Breast epithelium (tissue), 4 donors: ENCODE measurements around the gene CLPX. TPM values are rescaled to one million over a fixed set of nuclear protein-coding genes. Genes with fewer than 3 reads are reported as not detected.
"Not testable (repeated sequence)": the region's sequence is repeated elsewhere in the genome, so short reads cannot be mapped to it uniquely, and the experiment has no call there.

Experiments used
- DNase-seq, 2 donors: peaks; one replicate each; pipeline ENCODE4 v3.0.0-alpha.2; 2019; ENCODE audit warnings: low spot score in 2 of 2
- H3K27ac ChIP-seq, 2 donors: fragments of 200-600 bp; sonication (generic) in 1 of 2; one replicate each; pipeline ENCODE4 v1.5.1; 2016 to 2019; ENCODE audit warnings: mild to moderate bottlenecking in 1 of 2
- H3K27me3 ChIP-seq, 2 donors: fragments of 200-600 bp; sonication (generic) in 1 of 2; one replicate each; pipeline versions ENCODE4 v1.5.1 to v1.6.0; 2017 to 2019; ENCODE audit warnings: control low read depth in 1 of 2, mild to moderate bottlenecking in 1 of 2
- H3K36me3 ChIP-seq: fragments of 200-600 bp; one replicate; pipeline ENCODE4 v1.5.1; 2019
- H3K4me1 ChIP-seq, 2 donors: fragments of 200-600 bp; sonication (generic); one replicate each; pipeline ENCODE4 v1.5.1; 2016 to 2019; ENCODE audit warnings: control low read depth in 1 of 2
- H3K4me3 ChIP-seq, 3 donors: fragments of 200-600 bp; sonication (generic); 1 replicate in 2 of 3; 2 replicates in 1 of 3; pipeline ENCODE4 v1.5.1; 2016 to 2019; ENCODE audit warnings: mild to moderate bottlenecking in 3 of 3, moderate library complexity in 2 of 3
- H3K9me3 ChIP-seq, 2 donors: fragments of 200-600 bp; sonication (generic) in 1 of 2; one replicate each; pipeline ENCODE4 v1.5.1; 2016 to 2019; ENCODE audit warnings: control low read depth in 1 of 2
- POLR2A ChIP-seq: fragments of 450-650 bp; IDR thresholded peaks from one replicate; pipeline ENCODE4 v1.6.1; 2016; ENCODE audit warnings: antibody characterized with exemption, mild to moderate bottlenecking, moderate library complexity
- POLR2AphosphoS5 ChIP-seq, 3 donors: sonication (generic); formaldehyde crosslinking; IDR thresholded peaks; one replicate each; pipeline ENCODE4 v1.6.1; 2017; ENCODE audit warnings: antibody characterized with exemption in 3 of 3
- intact Hi-C: fragments of 100-400 bp; cut with DNase I; formaldehyde crosslinking; loops from one replicate; pipeline ENCODE4 v1.15.1; 2023; ENCODE audit warnings: low total_unique reads
- total RNA-seq, 3 donors: library from RNA; depleted of rRNA; stranded (reverse); fragments of >200 nt; gene quantifications; one replicate each; pipeline ENCODE4 v1.1.0, GENCODE V29; 2016
- TF ChIP-seq, protein P1 (sequence below), 3 donors: fragments of 450-650 bp; IDR thresholded peaks; one replicate each; pipeline ENCODE4 v1.5.1; 2016 to 2017; ENCODE audit warnings: antibody characterized with exemption in 3 of 3, mild to moderate bottlenecking in 3 of 3, moderate library complexity in 3 of 3

CLPX gene
- total RNA-seq, 3 donors from 2014 or later = 47.5 to 71.9 (median 51.8) TPM

DNA sequence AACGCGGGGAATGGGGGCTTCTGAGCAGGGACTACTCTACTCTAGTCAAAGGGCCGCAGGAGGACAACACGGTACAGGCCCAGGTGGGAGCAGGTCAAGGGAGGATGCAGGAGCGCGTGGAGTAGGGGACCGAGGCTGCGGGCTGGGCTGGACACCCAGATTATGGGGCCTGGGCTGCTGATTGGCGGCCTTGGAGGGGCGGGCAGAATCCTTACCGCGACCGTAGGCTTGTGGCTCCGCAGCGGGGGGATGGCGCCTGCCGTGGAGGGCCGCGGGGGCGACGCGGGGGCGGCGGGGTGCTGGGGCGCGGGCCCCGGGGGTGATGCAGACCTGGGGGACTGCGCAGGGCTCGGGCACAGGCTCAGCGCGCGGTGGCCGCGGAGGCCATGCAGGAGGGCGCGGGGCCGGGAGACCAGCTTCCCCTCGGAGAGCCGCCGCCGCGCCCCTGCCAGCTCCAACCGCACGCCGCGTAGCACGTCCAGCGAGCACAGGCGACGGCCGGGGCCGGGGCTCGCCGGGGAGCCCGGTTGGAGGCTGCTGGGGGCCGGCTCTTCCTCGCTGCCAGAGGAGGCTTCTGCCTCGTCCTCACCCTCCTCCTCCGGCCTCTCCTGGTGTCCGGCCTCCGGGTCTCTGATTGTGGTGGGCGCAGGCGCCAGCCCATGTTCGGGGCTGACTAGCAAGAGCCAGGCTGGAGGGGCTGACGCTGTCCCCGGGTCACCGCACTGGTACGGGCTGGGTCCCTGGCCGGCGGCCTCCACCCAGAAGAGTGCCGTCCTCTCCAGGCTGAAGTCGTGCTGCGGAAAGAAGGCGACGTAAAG lies 83.0 kb downstream of the CLPX start:
- no peak for DNase-seq

DNA sequence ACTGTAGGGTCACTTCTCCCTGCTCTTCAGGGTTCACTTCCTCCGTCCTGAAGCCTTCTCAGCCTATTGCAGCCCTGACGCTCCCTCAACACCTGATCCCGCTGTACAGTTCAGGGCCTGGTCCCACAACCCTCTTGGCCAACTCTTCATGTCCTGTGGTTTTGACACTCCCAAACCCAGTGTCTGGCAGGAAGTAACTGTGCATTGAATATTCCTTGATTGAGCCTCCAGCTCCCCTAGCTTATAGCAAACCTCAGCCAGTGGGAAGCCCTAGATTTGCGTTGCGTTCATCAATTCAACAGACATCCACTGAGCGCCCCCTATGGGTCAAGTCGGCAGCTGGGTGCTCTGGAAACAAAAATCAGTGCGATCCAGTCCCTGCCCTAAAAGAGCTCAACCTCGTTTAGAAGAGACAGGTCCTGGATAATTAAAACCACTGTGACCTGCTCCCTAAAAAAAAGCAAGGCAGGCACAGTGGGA lies 83.7 kb downstream of the CLPX start:
- no peak for DNase-seq
- peaks cover 5% of the 10 kb centered on the region for H3K36me3 ChIP-seq
- no peak overlapping the region for H3K4me3 ChIP-seq
- no peaks in the 10 kb centered on the region for H3K27me3 ChIP-seq
- no peaks in the 10 kb centered on the region for H3K4me1 ChIP-seq
- TF ChIP-seq, protein P1, sequence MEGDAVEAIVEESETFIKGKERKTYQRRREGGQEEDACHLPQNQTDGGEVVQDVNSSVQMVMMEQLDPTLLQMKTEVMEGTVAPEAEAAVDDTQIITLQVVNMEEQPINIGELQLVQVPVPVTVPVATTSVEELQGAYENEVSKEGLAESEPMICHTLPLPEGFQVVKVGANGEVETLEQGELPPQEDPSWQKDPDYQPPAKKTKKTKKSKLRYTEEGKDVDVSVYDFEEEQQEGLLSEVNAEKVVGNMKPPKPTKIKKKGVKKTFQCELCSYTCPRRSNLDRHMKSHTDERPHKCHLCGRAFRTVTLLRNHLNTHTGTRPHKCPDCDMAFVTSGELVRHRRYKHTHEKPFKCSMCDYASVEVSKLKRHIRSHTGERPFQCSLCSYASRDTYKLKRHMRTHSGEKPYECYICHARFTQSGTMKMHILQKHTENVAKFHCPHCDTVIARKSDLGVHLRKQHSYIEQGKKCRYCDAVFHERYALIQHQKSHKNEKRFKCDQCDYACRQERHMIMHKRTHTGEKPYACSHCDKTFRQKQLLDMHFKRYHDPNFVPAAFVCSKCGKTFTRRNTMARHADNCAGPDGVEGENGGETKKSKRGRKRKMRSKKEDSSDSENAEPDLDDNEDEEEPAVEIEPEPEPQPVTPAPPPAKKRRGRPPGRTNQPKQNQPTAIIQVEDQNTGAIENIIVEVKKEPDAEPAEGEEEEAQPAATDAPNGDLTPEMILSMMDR (IDR thresholded peaks at IDR 0.05) = peak; percentile 36 to 75 (median 70)
- TF ChIP-seq POLR2A = no peak
- peak overlapping the region in 1 of 2 donors; percentile 40 for H3K27ac ChIP-seq
- intact Hi-C loops = no loop called here
- H3K9me3 ChIP-seq = no peaks in the 10 kb centered on the region

More for the DNA sequence above, 83.0 kb downstream of the CLPX start:
- Histone ChIP-seq H3K4me3 (no peak overlapping the region), H3K36me3 (peaks cover 5% of the 10 kb centered on the region), H3K27ac (peak overlapping the region in 1 of 2 donors; percentile 40), H3K9me3 (no peaks in the 10 kb centered on the region), H3K4me1 (no peaks in the 10 kb centered on the region), H3K27me3 (no peaks in the 10 kb centered on the region)
- intact Hi-C loops = no loop called here
- TF ChIP-seq POLR2A = no peak
- no peak for TF ChIP-seq POLR2AphosphoS5 (IDR thresholded peaks at IDR 0.05)
- TF ChIP-seq, protein P1 (IDR thresholded peaks at IDR 0.05) = no peak

DNA sequence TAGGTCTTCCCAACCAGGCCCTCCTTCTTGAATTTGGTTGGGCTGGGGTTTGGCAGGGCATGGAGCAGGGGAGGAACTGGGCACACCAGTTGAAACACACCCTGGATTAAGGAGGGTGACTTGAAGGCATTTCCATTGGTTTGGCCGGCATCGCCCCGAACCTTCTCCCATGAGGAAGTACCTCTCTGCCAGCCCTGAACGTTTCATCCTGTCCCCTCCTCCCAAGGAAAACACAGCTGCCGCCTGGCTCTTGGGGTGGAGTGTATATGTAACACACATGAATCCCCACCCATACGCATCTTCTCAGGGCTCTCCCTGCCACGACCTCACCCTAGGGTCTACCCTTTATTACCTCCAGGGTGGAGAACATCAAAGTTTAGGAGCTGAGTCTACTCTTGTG lies 84.7 kb downstream of the CLPX start:
- no peaks in the 10 kb centered on the region for H3K27me3 ChIP-seq
- no peaks in the 10 kb centered on the region for H3K4me1 ChIP-seq
- H3K36me3 ChIP-seq = peaks cover 5% of the 10 kb centered on the region
- intact Hi-C loops = no loop called here
- DNase-seq = no peak
- no peak overlapping the region for H3K4me3 ChIP-seq
- TF ChIP-seq POLR2AphosphoS5 (IDR thresholded peaks at IDR 0.05) (no peak), POLR2A (no peak)
- TF ChIP-seq, protein P1 (IDR thresholded peaks at IDR 0.05) = no peak
- peak overlapping the region in 1 of 2 donors; percentile 40 for H3K27ac ChIP-seq
- no peaks in the 10 kb centered on the region for H3K9me3 ChIP-seq

DNA sequence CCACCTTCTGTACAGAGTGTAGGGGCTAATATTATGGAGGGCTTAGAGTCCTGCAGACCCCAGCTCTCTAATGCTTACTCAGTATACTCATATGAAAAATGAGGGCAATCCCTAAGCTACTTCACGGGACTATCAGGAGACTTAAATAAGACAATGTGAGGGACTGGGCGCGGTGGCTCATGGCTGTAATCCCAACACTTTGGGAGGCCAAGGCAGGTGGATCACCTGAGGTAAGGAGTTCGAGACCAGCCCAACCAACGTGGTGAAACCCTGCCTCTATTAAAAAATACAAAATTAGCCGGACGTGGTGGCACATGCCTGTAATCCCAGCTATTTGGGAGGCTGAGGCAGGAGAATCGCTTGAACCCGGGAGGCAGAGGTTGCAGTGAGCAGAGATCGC lies 85.3 kb downstream of the CLPX start:
- H3K36me3 ChIP-seq, H3K4me1 ChIP-seq, DNase-seq, H3K4me3 ChIP-seq, H3K27me3 ChIP-seq, H3K9me3 ChIP-seq, H3K27ac ChIP-seq: not testable (repeated sequence)
- intact Hi-C loops = loop anchor here (10.0 kb wide), 1 partner anchor 65 kb away; no protein-coding TSS in a partner anchor

DNA sequence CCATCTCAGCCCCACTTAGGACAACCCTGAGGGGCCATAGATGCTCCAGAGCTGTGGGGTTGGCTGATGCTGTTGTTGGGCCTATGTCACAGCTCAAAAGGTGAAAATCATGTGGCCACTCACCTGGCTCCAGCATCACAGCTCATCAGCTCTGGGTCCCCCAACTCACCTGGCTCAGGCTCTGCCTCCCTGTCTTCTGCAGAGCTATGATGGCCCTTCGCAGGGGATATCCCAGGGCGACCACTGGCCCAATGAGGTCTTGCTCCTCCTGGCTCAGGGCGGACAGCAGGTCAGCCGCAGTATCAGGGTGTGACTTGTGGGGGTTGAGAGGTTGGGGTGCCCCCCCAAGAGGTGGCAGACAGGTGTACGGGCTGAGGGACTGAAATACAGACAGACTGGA lies 85.8 kb downstream of the CLPX start:
- H3K4me3 ChIP-seq = no peak overlapping the region
- H3K27me3 ChIP-seq = no peaks in the 10 kb centered on the region
- H3K36me3 ChIP-seq = peaks cover 5% of the 10 kb centered on the region
- no peaks in the 10 kb centered on the region for H3K4me1 ChIP-seq
- no peaks in the 10 kb centered on the region for H3K9me3 ChIP-seq
- DNase-seq = no peak
- intact Hi-C loops = loop anchor here (10.0 kb wide), 1 partner anchor 65 kb away; no protein-coding TSS in a partner anchor
- TF ChIP-seq POLR2A (no peak), POLR2AphosphoS5 (IDR thresholded peaks at IDR 0.05) (no peak)
- TF ChIP-seq, protein P1 (IDR thresholded peaks at IDR 0.05) = no peak
- H3K27ac ChIP-seq = no peak overlapping the region

Other genes with a start within 250 kb of the CLPX start
- gene SPG21, start 195.4 kb downstream of the CLPX start, total RNA-seq = 100 to 1,000 TPM in 1 of 3 donors, 10 to 100 TPM in 2; 91.5 to 109 (median 92.8) TPM
- 10 to 100 TPM; 23.7 to 28.5 (median 28.4) TPM for gene MTFMT, start 155.7 kb downstream of the CLPX start, total RNA-seq
- not detected for gene SLC51B, start 140.0 kb downstream of the CLPX start, total RNA-seq
- gene RASL12, start 117.4 kb downstream of the CLPX start, total RNA-seq = 10 to 100 TPM; 12.6 to 20.6 (median 20.3) TPM
- gene KBTBD13, start 108.6 kb downstream of the CLPX start, total RNA-seq = under 1 TPM in 2 of 3 donors, not detected in 1; 0.15 to 0.33 TPM
- gene UBAP1L, start 70.1 kb downstream of the CLPX start, total RNA-seq = 1 to 10 TPM; 3.7 to 10.0 (median 7.2) TPM
- gene PDCD7, start 51.5 kb downstream of the CLPX start, total RNA-seq = 10 to 100 TPM; 21.6 to 26.7 (median 24.4) TPM
- 100 to 1,000 TPM in 1 of 3 donors, 10 to 100 TPM in 1, 1 to 10 TPM in 1; 5.2 to 203 (median 24.6) TPM for gene CILP, start 26.1 kb upstream of the CLPX start, total RNA-seq
- 10 to 100 TPM in 2 of 3 donors, 1 to 10 TPM in 1; 8.5 to 14.9 (median 10.6) TPM for gene PARP16, start 101.5 kb upstream of the CLPX start, total RNA-seq
- gene RNU5A-1, start 110.7 kb upstream of the CLPX start, total RNA-seq = not detected
- not detected for gene RNU5B-1, start 119.3 kb upstream of the CLPX start, total RNA-seq
- gene IGDCC3, start 192.7 kb upstream of the CLPX start, total RNA-seq = 1 to 10 TPM in 1 of 3 donors, under 1 TPM in 1, not detected in 1; 0.33 to 1.8 TPM
- gene IGDCC4, start 237.6 kb upstream of the CLPX start, total RNA-seq = under 1 TPM; 0.66 to 0.88 (median 0.80) TPM